Effector memory CD8-positive, alpha-beta T cell (primary cell): ENCODE measurements around the gene FBXO9.
"Not testable (repeated sequence)": the region's sequence is repeated elsewhere in the genome, so short reads cannot be mapped to it uniquely, and the experiment has no call there.

ENCODE experiments used
- ATAC-seq: fragments of 150-1000 bp; cut with Tn5 transposase; replicated peaks from 2 replicates; pipeline ENCODE4 v1.10.0; 2021; ENCODE audit warnings: mild to moderate bottlenecking, moderate library complexity
- DNase-seq, 3 experiments: peaks; one replicate each; pipeline ENCODE4 v3.0.0; 2021
- H3K27ac Mint-ChIP-seq, 2 donors: one replicate each; pipeline ENCODE4 v1.8.0; 2022; ENCODE audit warnings: mild to moderate bottlenecking in 2 of 2, mixed read lengths in 2 of 2, moderate library complexity in 2 of 2
- H3K27me3 Mint-ChIP-seq, 2 donors: one replicate each; pipeline ENCODE4 v1.8.0; 2022; ENCODE audit warnings: mixed read lengths in 2 of 2
- H3K36me3 Mint-ChIP-seq: one replicate; pipeline ENCODE4 v1.8.0; 2022; ENCODE audit warnings: mild to moderate bottlenecking, moderate library complexity, mixed read lengths; ENCODE audit not compliant: insufficient read depth
- H3K4me1 Mint-ChIP-seq, 2 donors: one replicate each; pipeline ENCODE4 v1.8.0; 2022; ENCODE audit warnings: low read depth in 2 of 2, mixed read lengths in 2 of 2
- H3K4me3 Mint-ChIP-seq, 2 donors: one replicate each; pipeline ENCODE4 v1.8.0; 2022; ENCODE audit warnings: mild to moderate bottlenecking in 2 of 2, mixed read lengths in 2 of 2, moderate library complexity in 2 of 2
- H3K9me3 Mint-ChIP-seq, 2 donors: one replicate each; pipeline ENCODE4 v1.8.0; 2022; ENCODE audit warnings: mixed read lengths in 2 of 2

The FBXO9 gene

DNA sequence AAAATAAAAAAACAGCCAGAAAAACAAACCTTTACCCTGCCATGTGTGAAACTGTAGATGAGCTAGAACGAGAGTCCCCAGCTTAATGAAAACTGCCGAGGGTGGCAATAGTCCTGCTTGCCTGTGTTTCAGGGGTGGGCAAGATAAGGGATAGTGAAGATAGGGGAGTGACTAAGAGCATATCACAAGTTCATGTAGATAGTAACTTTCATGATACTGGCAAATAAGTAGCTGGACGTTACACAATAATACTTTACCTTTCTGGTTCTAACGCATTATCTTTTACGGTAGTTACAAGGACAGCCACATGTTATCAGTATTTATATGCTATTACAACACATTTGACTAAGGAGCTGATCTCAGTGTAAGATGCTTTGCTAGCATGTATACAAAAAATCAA is 9.3 kb upstream of the FBXO9 start:
- no peak overlapping the region for H3K27ac Mint-ChIP-seq
- peaks cover 33 to 49% of the 10 kb centered on the region in 2 donors for H3K4me1 Mint-ChIP-seq
- ATAC-seq (no peak), DNase-seq (no peak)
- H3K9me3 Mint-ChIP-seq = no peaks in the 10 kb centered on the region
- no peaks in the 10 kb centered on the region for H3K27me3 Mint-ChIP-seq
- H3K4me3 Mint-ChIP-seq = no peak overlapping the region
- H3K36me3 Mint-ChIP-seq = no peaks in the 10 kb centered on the region

DNA sequence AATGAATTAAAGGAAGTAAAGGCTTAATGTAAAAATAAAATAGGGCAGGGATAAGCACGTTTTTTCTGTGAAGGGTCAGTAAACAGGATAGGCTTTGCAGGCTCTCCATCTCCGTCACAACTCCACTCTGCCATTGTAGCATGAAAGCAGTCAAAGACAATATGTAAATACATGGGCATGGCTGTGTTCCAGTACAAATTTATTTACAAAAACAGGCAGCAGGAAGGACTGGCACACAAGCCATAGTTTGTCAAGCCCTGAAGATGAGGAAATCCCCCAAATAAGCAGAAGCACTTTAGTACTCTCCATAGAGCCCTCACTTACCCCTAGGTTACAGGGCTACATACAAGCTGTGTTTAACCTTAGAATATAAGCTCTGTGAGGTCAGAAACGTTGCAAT is 8.9 kb upstream of the FBXO9 start:
- H3K36me3 Mint-ChIP-seq = no peaks in the 10 kb centered on the region
- no peak overlapping the region for H3K27ac Mint-ChIP-seq
- DNase-seq (no peak), ATAC-seq (no peak)
- H3K9me3 Mint-ChIP-seq = no peaks in the 10 kb centered on the region
- no peak overlapping the region for H3K4me3 Mint-ChIP-seq
- H3K27me3 Mint-ChIP-seq = no peaks in the 10 kb centered on the region
- peaks cover 34 to 53% of the 10 kb centered on the region in 2 donors for H3K4me1 Mint-ChIP-seq

DNA sequence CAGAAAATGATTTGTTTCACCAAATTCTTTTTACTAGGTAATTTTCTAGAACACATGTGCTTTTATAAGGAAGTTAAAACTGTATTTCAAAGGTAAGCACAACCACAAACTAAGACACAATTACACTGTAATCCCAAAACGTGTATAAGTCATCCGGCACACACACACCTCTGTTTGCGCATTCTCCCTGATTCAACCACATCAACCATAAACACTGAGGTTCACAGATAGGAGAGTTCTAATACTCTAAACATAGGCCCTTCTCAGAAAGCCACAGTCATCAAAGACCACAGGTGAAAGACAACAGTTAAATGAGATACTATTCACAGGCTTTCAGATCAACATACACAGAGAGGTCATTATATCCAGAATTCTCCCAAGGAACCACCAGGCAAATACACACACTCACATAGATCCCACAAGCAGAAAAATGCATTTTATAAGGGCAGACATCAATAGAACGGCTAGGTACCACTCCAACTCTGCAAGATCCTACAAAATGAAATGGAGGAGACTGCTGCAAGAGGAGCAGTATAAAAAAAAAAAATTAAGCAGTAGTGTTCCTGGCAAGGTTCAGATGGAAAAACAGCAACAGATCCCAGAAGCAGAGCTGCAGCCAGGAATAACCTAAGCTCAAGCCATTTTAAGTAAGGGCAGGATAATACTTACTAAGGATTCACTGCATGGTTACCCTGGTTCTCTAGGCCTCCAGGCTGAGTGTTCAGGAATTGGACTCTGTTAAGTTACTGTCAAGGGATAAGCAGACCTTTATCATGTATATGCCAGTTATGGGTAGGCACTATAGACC is 6.6 kb upstream of the FBXO9 start:
- Mint-ChIP-seq H3K4me3 (peak overlapping the region; percentile 1 to 2), H3K36me3 (no peaks in the 10 kb centered on the region), H3K27ac (peak overlapping the region; percentile 9 to 29), H3K4me1 (peaks cover 37 to 54% of the 10 kb centered on the region in 2 donors), H3K9me3 (no peaks in the 10 kb centered on the region), H3K27me3 (no peaks in the 10 kb centered on the region)
- DNase-seq = no peak
- no peak for ATAC-seq

DNA sequence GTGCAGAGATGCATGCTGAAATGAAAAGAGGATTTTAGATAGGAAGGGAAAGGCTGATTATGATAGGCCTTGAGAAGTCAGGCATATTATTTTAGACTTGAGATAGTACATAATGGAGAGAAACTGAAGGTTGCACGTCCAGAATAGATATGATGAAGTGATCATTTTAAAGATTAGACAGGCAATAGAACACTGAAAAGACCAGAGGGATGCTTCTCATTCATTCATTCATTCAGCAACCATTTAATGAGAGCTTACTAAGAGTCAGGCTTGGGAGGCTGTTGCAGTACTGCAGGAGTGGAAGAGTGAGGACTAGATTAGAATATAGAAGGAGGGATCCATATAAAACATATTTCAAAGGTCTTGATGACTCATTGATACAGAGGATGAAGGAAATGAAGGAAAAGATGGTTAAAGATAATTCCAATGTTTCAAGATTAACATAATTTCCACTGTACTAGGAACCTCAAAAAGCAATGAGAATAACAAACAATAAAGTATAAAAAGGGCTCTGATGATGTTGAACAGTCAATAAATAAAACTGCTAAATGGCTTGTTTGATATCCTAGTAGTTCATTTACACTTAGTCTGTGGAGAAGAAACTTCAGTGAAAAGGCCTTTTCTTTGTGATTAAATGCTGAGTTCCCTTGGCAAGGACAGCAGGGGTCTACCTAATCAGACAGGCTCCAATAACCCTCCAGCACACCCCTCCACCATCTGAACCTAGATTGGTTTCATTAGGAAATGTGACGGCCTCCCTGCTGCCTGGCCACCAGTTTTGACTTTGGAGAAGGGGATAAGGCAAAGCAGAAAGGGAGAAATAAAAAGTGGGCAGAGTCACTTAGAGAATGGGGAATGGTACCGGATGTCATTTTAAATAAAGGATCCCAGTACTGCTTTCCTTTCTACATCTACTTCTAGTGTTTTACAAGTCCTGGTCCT is 5.3 kb upstream of the FBXO9 start:
- H3K4me1 Mint-ChIP-seq = peaks cover 41 to 52% of the 10 kb centered on the region in 2 donors
- H3K27me3 Mint-ChIP-seq = no peaks in the 10 kb centered on the region
- H3K4me3 Mint-ChIP-seq = peak overlapping the region; percentile 91 to 95
- peak overlapping the region; percentile 91 to 93 for H3K27ac Mint-ChIP-seq
- peaks cover 3% of the 10 kb centered on the region for H3K36me3 Mint-ChIP-seq
- DNase-seq (no peak), ATAC-seq (no peak)
- no peaks in the 10 kb centered on the region for H3K9me3 Mint-ChIP-seq

DNA sequence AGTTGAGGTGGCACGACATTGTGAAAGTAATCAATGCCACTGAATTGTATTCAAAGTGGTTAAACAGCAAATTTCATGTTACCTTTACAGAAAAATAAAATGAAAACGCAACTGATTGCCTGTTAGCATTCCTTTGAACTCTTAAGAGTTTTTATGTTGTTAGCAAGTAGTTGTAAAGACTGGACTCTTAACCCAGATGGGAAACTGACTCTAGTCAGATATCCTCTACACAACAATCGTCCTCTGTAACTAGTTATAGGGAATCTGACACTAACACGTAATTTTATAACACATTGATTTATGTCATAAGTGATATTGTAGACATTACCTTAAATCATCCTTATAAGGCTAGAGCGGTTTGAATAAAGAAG is 3.0 kb upstream of the FBXO9 start:
- H3K9me3 Mint-ChIP-seq = no peaks in the 10 kb centered on the region
- H3K4me1 Mint-ChIP-seq = peaks cover 44 to 49% of the 10 kb centered on the region in 2 donors
- ATAC-seq (no peak), DNase-seq (no peak)
- no peaks in the 10 kb centered on the region for H3K27me3 Mint-ChIP-seq
- peak overlapping the region; percentile 91 to 95 for H3K4me3 Mint-ChIP-seq
- peaks cover 11% of the 10 kb centered on the region for H3K36me3 Mint-ChIP-seq
- H3K27ac Mint-ChIP-seq = peak overlapping the region; percentile 91 to 93

DNA sequence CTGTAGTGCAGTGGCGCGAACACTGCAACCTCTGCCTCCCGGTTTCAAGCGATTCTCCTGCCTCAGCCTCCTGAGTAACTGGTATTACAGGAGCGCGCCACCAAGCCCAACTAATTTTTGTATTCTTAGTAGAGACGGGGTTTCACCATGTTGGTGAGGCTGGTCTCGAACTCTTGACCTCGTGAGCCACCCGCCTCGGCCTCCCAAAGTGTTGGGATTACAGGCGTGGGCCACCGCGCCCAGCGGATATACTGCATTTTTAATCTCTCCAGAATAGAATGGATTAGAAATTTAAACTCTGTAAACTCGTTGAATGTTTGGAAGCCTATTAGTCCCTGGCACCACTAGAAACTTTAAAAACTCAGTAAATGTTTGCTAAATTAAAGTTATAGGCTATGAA is 949 bp upstream of the FBXO9 start:
- not testable (repeated sequence) for DNase-seq, H3K27me3 Mint-ChIP-seq, ATAC-seq, H3K9me3 Mint-ChIP-seq
- Mint-ChIP-seq H3K4me1 (peaks cover 37 to 47% of the 10 kb centered on the region in 2 donors), H3K4me3 (peak overlapping the region; percentile 89 to 96), H3K36me3 (peaks cover 11% of the 10 kb centered on the region), H3K27ac (peak overlapping the region in 1 of 2 donors; percentile 59)

DNA sequence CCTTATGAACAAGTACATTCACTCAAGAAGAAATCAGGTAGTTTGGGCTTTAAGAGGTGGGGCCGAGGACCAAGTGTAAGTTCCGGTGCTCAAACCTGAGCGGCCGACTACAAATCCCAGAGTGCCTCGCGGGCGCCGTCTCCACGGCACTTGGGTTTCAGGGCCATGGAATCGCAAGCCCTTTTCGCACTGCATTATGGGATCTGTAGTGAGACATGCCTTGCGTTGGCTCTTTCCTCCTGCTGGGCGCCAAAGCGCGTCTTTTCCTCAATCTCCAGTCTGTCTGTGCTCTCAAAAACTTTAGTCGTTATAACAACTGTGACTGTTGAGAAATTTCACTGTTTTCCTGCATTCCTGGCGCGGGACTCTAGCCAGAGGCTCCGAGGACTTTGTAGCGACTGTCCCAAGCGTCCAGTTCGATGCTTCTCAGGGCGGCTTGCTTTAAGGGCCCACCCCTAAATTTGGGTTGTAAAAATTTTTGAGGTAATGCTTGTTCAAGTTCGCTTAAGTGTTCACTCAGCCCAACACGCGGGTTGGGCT is 408 bp upstream of the FBXO9 start:
- Mint-ChIP-seq H3K9me3 (no peaks in the 10 kb centered on the region), H3K27me3 (no peaks in the 10 kb centered on the region), H3K27ac (peak overlapping the region; percentile 59 to 94), H3K36me3 (peaks cover 11% of the 10 kb centered on the region), H3K4me1 (peaks cover 34 to 45% of the 10 kb centered on the region in 2 donors), H3K4me3 (peak overlapping the region; percentile 89 to 96)
- ATAC-seq (peak; percentile 84), DNase-seq (peak; percentile 93 to 94 (median 93))

DNA sequence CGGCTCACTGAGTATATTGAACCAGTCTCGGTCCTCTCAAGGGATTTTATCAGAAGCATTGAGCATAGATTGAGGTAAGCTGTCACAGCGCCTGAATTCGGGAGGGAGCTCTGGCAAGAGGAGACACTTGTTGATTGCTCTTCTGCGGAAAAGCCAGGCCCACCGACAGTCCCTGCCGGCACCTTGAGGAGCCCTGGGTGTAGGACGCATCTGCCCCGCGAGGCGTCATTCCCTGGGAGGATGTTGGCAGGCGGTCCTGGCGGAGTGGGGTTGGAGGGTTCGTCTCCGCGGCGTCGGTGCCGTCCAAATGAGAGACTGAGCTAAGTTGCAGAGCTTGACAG is 843 bp downstream of the FBXO9 start:
- Mint-ChIP-seq H3K9me3 (no peaks in the 10 kb centered on the region), H3K27ac (peak overlapping the region; percentile 67 to 94), H3K4me3 (peak overlapping the region; percentile 89 to 96), H3K36me3 (peaks cover 11% of the 10 kb centered on the region), H3K4me1 (peaks cover 27 to 32% of the 10 kb centered on the region in 2 donors), H3K27me3 (no peaks in the 10 kb centered on the region)
- ATAC-seq (no peak), DNase-seq (peak in 1 of 3 experiments; percentile 10)

DNA sequence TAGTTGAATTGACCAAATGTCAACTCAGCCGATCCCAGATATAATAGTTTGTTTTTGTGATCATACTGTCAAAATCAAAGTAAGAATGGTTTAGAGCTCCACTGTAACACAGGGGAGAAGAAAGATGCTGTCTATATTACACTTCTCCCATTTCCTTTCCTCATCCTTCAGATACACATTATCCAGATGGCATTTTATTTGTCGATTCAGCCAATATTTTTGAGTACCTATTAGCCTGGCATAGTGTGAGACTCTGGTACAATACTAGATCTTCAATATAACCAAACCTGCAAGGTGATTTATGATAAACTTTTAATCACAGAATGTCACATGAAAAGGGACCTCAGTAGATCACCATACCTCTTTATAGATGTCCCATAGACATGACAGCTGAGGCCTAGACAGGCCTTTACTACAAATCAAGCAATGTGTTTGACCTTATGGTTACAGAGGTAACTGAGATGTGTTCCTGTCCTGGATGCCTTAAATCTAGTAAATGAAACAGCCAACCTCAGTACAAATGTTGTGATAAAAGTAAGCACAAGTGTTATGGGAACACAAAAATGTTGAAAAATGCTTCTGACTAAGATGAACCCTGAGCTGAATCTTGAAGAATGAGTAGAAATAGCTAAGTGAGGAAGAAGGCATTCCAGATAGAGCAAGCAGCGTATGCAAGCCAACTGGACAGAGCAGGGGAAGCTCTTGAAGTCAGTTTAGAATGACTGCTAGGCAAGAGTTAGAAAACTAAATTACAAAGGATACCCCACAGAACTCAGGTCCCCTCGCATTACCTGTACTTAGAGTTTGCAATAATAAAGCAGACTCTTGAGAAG is 1.9 kb downstream of the FBXO9 start:
- Mint-ChIP-seq H3K9me3 (no peaks in the 10 kb centered on the region), H3K4me3 (peak overlapping the region; percentile 89 to 96), H3K36me3 (peaks cover 11% of the 10 kb centered on the region), H3K27ac (peak overlapping the region in 1 of 2 donors; percentile 38), H3K4me1 (peaks cover 26 to 30% of the 10 kb centered on the region in 2 donors), H3K27me3 (no peaks in the 10 kb centered on the region)
- DNase-seq = no peak
- no peak for ATAC-seq

DNA sequence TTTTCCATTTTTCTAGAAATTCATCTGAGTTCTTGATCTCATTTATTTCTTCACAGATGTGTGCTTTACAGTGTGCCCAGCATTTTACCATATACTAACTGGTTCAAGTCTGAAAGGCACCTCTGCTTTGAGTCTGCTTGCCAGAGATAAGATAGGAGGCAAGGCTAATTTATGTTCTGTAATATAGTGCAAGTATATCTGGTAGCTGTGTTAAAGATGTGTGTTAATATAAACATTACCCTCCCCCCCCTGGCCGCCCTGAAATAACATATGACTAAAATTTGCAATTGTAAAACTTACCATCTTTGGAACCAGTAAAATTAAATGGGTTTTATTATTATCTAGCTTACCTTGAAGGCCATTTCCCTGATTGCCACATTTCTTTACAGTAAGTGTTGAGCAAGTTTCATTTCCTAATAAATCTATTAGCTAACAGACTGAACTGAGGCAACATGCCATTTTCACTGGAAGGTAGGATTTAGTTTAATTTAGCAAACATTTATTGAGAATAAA is 2.7 kb downstream of the FBXO9 start:
- Mint-ChIP-seq H3K4me3 (no peak overlapping the region), H3K27ac (no peak overlapping the region)

DNA sequence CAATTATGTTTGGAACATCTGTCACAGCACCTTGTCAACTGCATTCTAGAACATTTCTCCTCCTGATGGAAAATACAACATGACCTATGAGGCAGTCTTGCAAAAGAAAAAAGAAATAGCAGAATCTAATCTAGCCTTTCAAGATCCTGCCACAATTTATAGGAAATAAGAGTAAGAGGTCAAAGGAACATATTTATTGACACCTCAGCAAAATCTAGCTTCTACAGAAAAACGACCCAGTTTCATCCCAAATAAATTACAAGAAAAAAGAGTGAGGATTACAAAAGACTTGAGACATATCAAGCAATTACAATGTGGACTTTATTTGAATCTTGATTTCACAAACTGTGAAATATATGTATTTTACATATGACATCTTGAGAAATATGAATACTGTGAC is 4.2 kb downstream of the FBXO9 start:
- H3K36me3 Mint-ChIP-seq = peaks cover 29% of the 10 kb centered on the region
- DNase-seq (no peak), ATAC-seq (no peak)
- peaks cover 21 to 32% of the 10 kb centered on the region in 2 donors for H3K4me1 Mint-ChIP-seq
- no peak overlapping the region for H3K27ac Mint-ChIP-seq
- no peak overlapping the region for H3K4me3 Mint-ChIP-seq
- no peaks in the 10 kb centered on the region for H3K27me3 Mint-ChIP-seq
- H3K9me3 Mint-ChIP-seq = no peaks in the 10 kb centered on the region

More for the DNA sequence above, 2.7 kb downstream of the FBXO9 start:
- DNase-seq (no peak), ATAC-seq (no peak)
- Mint-ChIP-seq H3K9me3 (no peaks in the 10 kb centered on the region), H3K27me3 (no peaks in the 10 kb centered on the region), H3K36me3 (peaks cover 17% of the 10 kb centered on the region), H3K4me1 (peaks cover 24 to 34% of the 10 kb centered on the region in 2 donors)

DNA sequence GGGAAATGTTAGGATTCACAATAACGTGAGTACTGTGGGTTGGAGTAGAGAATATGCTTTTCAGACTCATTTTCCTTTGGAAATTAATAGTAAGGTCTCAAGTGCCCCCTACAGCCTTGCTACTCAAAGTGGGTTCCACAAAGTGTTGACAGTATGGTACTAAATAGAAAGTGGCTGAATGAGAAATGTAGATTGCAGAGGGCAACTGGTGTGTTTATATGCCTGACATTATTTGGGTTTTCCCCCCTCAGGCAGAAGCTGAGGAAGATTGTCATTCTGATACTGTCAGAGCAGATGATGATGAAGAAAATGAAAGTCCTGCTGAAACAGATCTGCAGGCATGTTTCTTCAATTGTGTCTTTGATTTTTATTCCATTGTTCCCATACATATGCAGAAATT is 5.6 kb downstream of the FBXO9 start:
- H3K36me3 Mint-ChIP-seq = peaks cover 28% of the 10 kb centered on the region
- no peak for DNase-seq
- no peak overlapping the region for H3K4me3 Mint-ChIP-seq
- peak; percentile 46 for ATAC-seq
- no peak overlapping the region for H3K27ac Mint-ChIP-seq
- no peaks in the 10 kb centered on the region for H3K27me3 Mint-ChIP-seq
- peaks cover 19 to 30% of the 10 kb centered on the region in 2 donors for H3K4me1 Mint-ChIP-seq
- no peaks in the 10 kb centered on the region for H3K9me3 Mint-ChIP-seq
